ENCODE data around the gene PCBP3.

GRCh38 chr21:45801129-45801964 lies 157.8 kb downstream of the PCBP3 start:
- TF ChIP-seq CTCF (IDR thresholded peaks at IDR 0.05) (no peak), POLR2A (IDR thresholded peaks at IDR 0.05) (no peak)

Measured in right lobe of liver (tissue), 4 donors.